HepG2 (cell line): ENCODE data around the gene STK24. TPM values are rescaled to one million over a fixed set of nuclear protein-coding genes. Genes with fewer than 3 reads are reported as not detected.

Source experiments
- ATAC-seq: fragments of 200-7000 bp; cut with Tn5 transposase; 3 replicates; pipeline ENCODE4 v1.9.1; 2020; ENCODE audit warnings: mild to moderate bottlenecking, moderate library complexity
- BruUV-seq: library from RNA; stranded (reverse); fragments of 400-500 nt; replicated peaks from 2 replicates; lab custom pipeline; 2021; lab: Mats Ljungman, UMichigan
- CTCF ChIA-PET: fragments of 300-600 bp; formaldehyde crosslinking; extraction: SDS; loops from one replicate; lab custom pipeline; 2021; ENCODE audit warnings: low total read pairs, inconsistent platforms, low intra/inter-chr PET ratio; lab: Yijun Ruan, JAX
- POLR2A ChIA-PET: fragments of 350-600 bp; sonication (Branson Sonifier 250); formaldehyde crosslinking; loops from one replicate; lab custom pipeline; 2020; ENCODE audit warnings: antibody characterized with exemption, inconsistent platforms; lab: Yijun Ruan, JAX
- DNase-seq: peaks from one replicate; pipeline ENCODE4 v3.0.0-alpha.2; 2015; ENCODE audit warnings: low spot score
- FAIRE-seq: peaks from 3 replicates; lab custom pipeline; 2011; peaks lifted over from hg19 to GRCh38; lab: Jason Lieb, UNC
- H2AFZ ChIP-seq: one replicate; pipeline ENCODE4 v1.6.1; 2011; ENCODE audit warnings: low read length, inconsistent platforms
- H3K27ac ChIP-seq: fragments of 300-600 bp; 3 replicates; pipeline ENCODE4 v1.8.0; 2011; ENCODE audit warnings: mixed run types, mild to moderate bottlenecking, mixed read lengths, low read length, inconsistent platforms; ENCODE audit not compliant: insufficient read depth; ENCODE audit errors: extremely low read length
- H3K27me3 ChIP-seq, 2 experiments: fragments of 200-600 bp in 1 of 2; 2 replicates in 1 of 2; 3 replicates in 1 of 2; pipeline versions ENCODE4 v1.6.0 to v1.8.0; 2011; ENCODE audit warnings: low read length in 2 of 2, mild to moderate bottlenecking in 2 of 2, moderate library complexity in 2 of 2, inconsistent platforms in 1 of 2; ENCODE audit not compliant: insufficient read depth in 2 of 2, control insufficient read depth in 1 of 2
- H3K36me3 ChIP-seq, 2 experiments: fragments of 200-600 bp in 1 of 2; replicated peaks in 1 of 2; 2 replicates in 1 of 2; 3 replicates in 1 of 2; pipeline versions ENCODE4 v1.5.1 to v1.8.0; 2011; ENCODE audit warnings: low read length in 2 of 2, inconsistent platforms in 1 of 2; ENCODE audit not compliant: insufficient read depth in 2 of 2, control insufficient read depth in 1 of 2
- H3K4me1 ChIP-seq: 2 replicates; pipeline ENCODE4 v1.5.1; 2012; ENCODE audit warnings: low read length, inconsistent platforms; ENCODE audit not compliant: insufficient read depth
- H3K4me2 ChIP-seq: 2 replicates; pipeline ENCODE4 v1.6.0; 2011; ENCODE audit warnings: low read depth, low read length, inconsistent platforms
- H3K4me3 ChIP-seq, 3 experiments: fragments of 200-600 bp in 1 of 3; sonication (generic), shearing (Covaris generic) in 1 of 3; replicated peaks in 1 of 3; 2 replicates each; pipeline ENCODE4 v1.5.1; 2011 to 2016; ENCODE audit warnings: low read length in 3 of 3, inconsistent platforms in 2 of 3, low read depth in 2 of 3, mild to moderate bottlenecking in 2 of 3, control low read depth in 1 of 3, mixed read lengths in 1 of 3; ENCODE audit not compliant: insufficient read depth in 1 of 3
- H3K79me2 ChIP-seq: one replicate; pipeline ENCODE4 v1.6.1; 2011; ENCODE audit warnings: low read length, inconsistent platforms; ENCODE audit not compliant: insufficient read depth
- H3K9ac ChIP-seq: 2 replicates; pipeline ENCODE4 v1.6.0; 2011; ENCODE audit warnings: mild to moderate bottlenecking, low read depth, low read length, inconsistent platforms; ENCODE audit not compliant: insufficient read depth
- H3K9me3 ChIP-seq: 2 replicates; pipeline ENCODE4 v1.5.1; 2012; ENCODE audit warnings: mild to moderate bottlenecking, low read length
- H4K20me1 ChIP-seq: 2 replicates; pipeline ENCODE4 v1.6.0; 2011; ENCODE audit warnings: inconsistent platforms, mild to moderate bottlenecking, low read length, moderate library complexity; ENCODE audit not compliant: insufficient read depth
- FOXP1 ChIP-seq, 2 experiments: fragments of 450-650 bp in 1 of 2; IDR thresholded peaks; 2 replicates each; pipeline ENCODE4 v1.6.1; 2017 to 2018; ENCODE audit warnings: antibody characterized with exemption in 1 of 2
- MAFK ChIP-seq, 2 experiments: IDR thresholded peaks in 1 of 2; conservative IDR thresholded peaks in 1 of 2; 2 replicates each; pipeline ENCODE4 v1.6.1; 2011; ENCODE audit warnings: improper control_type of control experiment in 2 of 2, low read length in 2 of 2
- NBN ChIP-seq: fragments of 450-650 bp; conservative IDR thresholded peaks from 2 replicates; pipeline ENCODE4 v1.6.1; 2017
- TFE3 ChIP-seq: IDR thresholded peaks from 2 replicates; pipeline ENCODE4 v1.6.1; 2016
- ZSCAN29 ChIP-seq: sonication (generic); formaldehyde crosslinking; conservative IDR thresholded peaks from 2 replicates; pipeline ENCODE4 v1.4.0; 2020; ENCODE audit warnings: mild to moderate bottlenecking, missing genetic modification reagents
- WGBS: methylation state at CpG from one replicate; pipeline ENCODE4 v1.1.6; 2017; ENCODE audit warnings: low lambda C conversion rate; 5-methylcytosine and 5-hydroxymethylcytosine counted together
- in situ Hi-C: cut with HindIII; loops from 2 replicates; pipeline ENCODE4 v1.10.0; 2017; ENCODE audit warnings: low pct_unique_long_range_greater_than_20kb; ENCODE audit not compliant: extremely low pct_ligation_motif_present
- intact Hi-C: fragments of 100-400 bp; cut with micrococcal nuclease; formaldehyde crosslinking; loops from one replicate; pipeline ENCODE4 v1.10.0; 2022; ENCODE audit not compliant: unreplicated experiment
- polyA plus RNA-seq, 8 experiments: library from polyadenylated mRNA; depleted of rRNA in 3 of 8; stranded (reverse) in 7 of 8; unstranded in 1 of 8; fragments of >200 nt; fragmentation: Illumina TruSeq in 4 of 8; extraction: Trizol in 4 of 8; gene quantifications; 2 replicates each; pipeline versions ENCODE4 v1.2.1 to v1.2.3, GENCODE V29; 2011 to 2016; ENCODE audit warnings: low read depth in 4 of 8, missing spikeins in 1 of 8, mixed read lengths in 1 of 8; ENCODE audit not compliant: insufficient read depth in 1 of 8
- total RNA-seq, 5 experiments: library from RNA; depleted of rRNA; stranded (reverse); fragments of >200 nt; fragmentation: Illumina TruSeq; extraction: Trizol; gene quantifications; 2 replicates each; pipeline ENCODE4 v1.2.3, GENCODE V29; 2016; ENCODE audit warnings: low read depth in 1 of 5
- TF ChIP-seq, protein P1 (sequence below): IDR thresholded peaks from 2 replicates; pipeline ENCODE4 v1.6.1; 2012; ENCODE audit warnings: low read depth, low read length, improper control_type of control experiment
- TF ChIP-seq, protein P2 (sequence below): sonication (generic); formaldehyde crosslinking; IDR thresholded peaks from 2 replicates; pipeline ENCODE4 v1.9.0; 2022; ENCODE audit warnings: missing genetic modification reagents, mild to moderate bottlenecking, borderline replicate concordance

The STK24 gene
- total and polyA plus RNA-seq, 2 of the 13 experiments (the other 11 are each of a cell fraction or from before 2014, with no cell fraction given) = 51.3 to 73.0 TPM

DNA sequence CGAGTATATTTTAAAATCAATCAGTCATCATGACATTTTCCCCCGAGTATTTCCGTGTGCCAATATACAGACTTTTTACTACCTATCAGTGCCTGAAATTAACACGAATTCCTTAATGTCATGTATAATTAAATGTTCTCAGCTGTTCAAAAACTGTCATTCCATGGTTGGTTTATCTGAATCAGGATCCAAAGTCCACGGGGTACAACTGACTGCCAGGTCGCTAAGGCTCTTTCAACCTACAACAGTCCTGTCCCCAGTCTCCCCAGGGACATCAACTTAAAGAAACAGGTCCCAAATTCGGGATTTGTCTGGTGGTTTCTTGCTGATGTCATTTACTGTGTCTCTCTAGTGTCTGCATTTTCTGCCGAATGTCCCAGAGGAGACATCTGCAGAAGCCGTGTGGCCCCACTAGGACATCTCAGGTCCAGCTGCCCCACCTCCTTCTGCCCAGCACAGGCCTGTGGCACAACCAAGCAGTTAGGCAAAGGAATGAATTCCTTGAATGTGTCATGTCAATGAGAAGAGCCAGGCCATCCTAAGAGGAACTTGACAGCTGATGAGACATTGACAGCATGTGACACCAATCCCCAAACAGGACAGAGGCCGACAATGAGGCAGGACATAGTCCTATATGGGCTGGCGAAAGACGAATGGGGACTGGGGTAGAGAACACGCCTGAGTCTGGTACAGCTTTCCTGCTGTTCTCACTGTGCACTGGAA is 109.5 kb downstream of the STK24 start:
- POLR2A ChIA-PET = no interaction called here

More for the DNA sequence above, 109.5 kb downstream of the STK24 start:
- H3K27ac ChIP-seq = no peak overlapping the region
- DNase-seq (no peak), ATAC-seq (peak; percentile 32), FAIRE-seq (no peak)
- H3K4me1 ChIP-seq = peaks cover 16% of the 10 kb centered on the region
- H3K9ac ChIP-seq = no peak overlapping the region
- no peaks in the 10 kb centered on the region for H3K27me3 ChIP-seq
- peaks cover 6% of the 10 kb centered on the region for H3K79me2 ChIP-seq
- H3K4me2 ChIP-seq = no peak overlapping the region
- no peaks in the 10 kb centered on the region for H3K9me3 ChIP-seq
- intact Hi-C loops = loop anchor here (5.0 kb wide), 1 partner anchor 205 kb away; no protein-coding TSS in a partner anchor
- no peak for TF ChIP-seq MAFK (conservative IDR thresholded peaks at IDR 0.05 in 1 of 2, IDR thresholded peaks at IDR 0.05 in 1 of 2; ENCODE audit: low read length in 2 of 2)
- TF ChIP-seq TFE3 (CRISPR knock-in tag) = no peak
- TF ChIP-seq ZSCAN29 (CRISPR knock-in tag) = no peak
- TF ChIP-seq, protein P1, sequence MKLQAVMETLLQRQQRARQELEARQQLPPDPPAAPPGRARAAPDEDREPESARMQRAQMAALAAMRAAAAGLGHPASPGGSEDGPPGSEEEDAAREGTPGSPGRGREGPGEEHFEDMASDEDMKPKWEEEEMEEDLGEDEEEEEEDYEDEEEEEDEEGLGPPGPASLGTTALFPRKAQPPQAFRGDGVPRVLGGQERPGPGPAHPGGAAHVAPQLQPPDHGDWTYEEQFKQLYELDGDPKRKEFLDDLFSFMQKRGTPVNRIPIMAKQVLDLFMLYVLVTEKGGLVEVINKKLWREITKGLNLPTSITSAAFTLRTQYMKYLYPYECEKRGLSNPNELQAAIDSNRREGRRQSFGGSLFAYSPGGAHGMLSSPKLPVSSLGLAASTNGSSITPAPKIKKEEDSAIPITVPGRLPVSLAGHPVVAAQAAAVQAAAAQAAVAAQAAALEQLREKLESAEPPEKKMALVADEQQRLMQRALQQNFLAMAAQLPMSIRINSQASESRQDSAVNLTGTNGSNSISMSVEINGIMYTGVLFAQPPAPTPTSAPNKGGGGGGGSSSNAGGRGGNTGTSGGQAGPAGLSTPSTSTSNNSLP = no peak
- TF ChIP-seq FOXP1 (IDR thresholded peaks at IDR 0.05) = no peak
- no peak for TF ChIP-seq FOXP1 (CRISPR knock-in tag; IDR thresholded peaks at IDR 0.05)
- no peak for TF ChIP-seq NBN
- TF ChIP-seq, protein P2, sequence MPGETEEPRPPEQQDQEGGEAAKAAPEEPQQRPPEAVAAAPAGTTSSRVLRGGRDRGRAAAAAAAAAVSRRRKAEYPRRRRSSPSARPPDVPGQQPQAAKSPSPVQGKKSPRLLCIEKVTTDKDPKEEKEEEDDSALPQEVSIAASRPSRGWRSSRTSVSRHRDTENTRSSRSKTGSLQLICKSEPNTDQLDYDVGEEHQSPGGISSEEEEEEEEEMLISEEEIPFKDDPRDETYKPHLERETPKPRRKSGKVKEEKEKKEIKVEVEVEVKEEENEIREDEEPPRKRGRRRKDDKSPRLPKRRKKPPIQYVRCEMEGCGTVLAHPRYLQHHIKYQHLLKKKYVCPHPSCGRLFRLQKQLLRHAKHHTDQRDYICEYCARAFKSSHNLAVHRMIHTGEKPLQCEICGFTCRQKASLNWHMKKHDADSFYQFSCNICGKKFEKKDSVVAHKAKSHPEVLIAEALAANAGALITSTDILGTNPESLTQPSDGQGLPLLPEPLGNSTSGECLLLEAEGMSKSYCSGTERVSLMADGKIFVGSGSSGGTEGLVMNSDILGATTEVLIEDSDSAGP (CRISPR knock-in tag) = peak; percentile 38; the same call in 1 of the 2 replicates
- no peak overlapping the region for H2AFZ ChIP-seq
- no TSS peak for BruUV-seq
- in situ Hi-C loops = loop anchor here (10.0 kb wide), 1 partner anchor 377 kb away; no protein-coding TSS in a partner anchor
- 88% methylated on average over 13 of the region's 13 CpGs for WGBS
- H3K36me3 ChIP-seq = peaks cover 35 to 84% of the 10 kb centered on the region in 2 experiments
- no peak overlapping the region for H3K4me3 ChIP-seq
- peaks cover 17% of the 10 kb centered on the region for H4K20me1 ChIP-seq
- CTCF ChIA-PET = no interaction called here
